Measurements from ENCODE around the gene SQOR.

- no peak for TF ChIP-seq POLR2AphosphoS5 (IDR thresholded peaks at IDR 0.05; ENCODE audit: borderline replicate concordance, low read depth, low read length)
- no peak for TF ChIP-seq EZH2 (IDR thresholded peaks at IDR 0.05)
Measured at GRCh38 chr15:45703670-45704328, 69.0 kb downstream of the SQOR start.

Data from SK-N-MC (cell line).